GM20000 (cell line): ENCODE data around the gene TMEM94.

Experiments
- DNase-seq: peaks from one replicate; pipeline ENCODE4 v3.0.0; 2012; ENCODE audit warnings: low spot score
- TF ChIP-seq, protein P1 (sequence below): IDR thresholded peaks from 2 replicates; pipeline ENCODE4 v1.5.1; 2012; ENCODE audit warnings: mild to moderate bottlenecking, control low read depth; ENCODE audit errors: extremely low read depth, missing control alignments

The TMEM94 gene

DNA sequence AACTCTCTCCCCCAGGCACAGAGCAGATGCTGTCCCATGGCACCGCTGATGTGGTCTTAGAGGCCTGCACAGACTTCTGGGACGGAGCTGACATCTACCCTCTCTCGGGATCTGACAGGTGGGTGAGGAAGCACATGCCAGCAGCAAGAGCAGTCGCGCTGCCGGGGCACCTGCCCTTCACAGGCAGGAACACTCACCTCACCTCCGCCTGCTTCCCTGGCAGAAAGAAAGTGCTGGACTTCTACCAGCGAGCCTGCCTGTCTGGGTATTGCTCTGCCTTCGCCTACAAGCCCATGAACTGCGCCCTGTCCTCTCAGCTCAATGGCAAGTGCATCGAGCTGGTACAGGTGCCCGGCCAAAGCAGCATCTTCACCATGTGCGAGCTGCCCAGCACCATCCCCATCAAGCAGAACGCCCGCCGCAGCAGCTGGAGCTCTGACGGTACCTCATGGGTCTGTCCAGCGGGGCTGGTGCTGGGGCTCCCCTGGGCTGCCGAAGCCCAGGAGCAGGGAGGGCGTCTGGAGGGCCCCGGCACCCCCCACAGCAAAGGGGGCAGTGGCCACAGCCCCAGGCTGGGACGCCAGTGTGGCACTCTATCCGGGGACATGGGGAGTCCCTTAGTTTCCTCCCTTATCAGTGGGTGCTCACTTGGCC lies 37.2 kb downstream of the TMEM94 start:
- TF ChIP-seq, protein P1, sequence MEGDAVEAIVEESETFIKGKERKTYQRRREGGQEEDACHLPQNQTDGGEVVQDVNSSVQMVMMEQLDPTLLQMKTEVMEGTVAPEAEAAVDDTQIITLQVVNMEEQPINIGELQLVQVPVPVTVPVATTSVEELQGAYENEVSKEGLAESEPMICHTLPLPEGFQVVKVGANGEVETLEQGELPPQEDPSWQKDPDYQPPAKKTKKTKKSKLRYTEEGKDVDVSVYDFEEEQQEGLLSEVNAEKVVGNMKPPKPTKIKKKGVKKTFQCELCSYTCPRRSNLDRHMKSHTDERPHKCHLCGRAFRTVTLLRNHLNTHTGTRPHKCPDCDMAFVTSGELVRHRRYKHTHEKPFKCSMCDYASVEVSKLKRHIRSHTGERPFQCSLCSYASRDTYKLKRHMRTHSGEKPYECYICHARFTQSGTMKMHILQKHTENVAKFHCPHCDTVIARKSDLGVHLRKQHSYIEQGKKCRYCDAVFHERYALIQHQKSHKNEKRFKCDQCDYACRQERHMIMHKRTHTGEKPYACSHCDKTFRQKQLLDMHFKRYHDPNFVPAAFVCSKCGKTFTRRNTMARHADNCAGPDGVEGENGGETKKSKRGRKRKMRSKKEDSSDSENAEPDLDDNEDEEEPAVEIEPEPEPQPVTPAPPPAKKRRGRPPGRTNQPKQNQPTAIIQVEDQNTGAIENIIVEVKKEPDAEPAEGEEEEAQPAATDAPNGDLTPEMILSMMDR = no peak
- no peak for DNase-seq

DNA sequence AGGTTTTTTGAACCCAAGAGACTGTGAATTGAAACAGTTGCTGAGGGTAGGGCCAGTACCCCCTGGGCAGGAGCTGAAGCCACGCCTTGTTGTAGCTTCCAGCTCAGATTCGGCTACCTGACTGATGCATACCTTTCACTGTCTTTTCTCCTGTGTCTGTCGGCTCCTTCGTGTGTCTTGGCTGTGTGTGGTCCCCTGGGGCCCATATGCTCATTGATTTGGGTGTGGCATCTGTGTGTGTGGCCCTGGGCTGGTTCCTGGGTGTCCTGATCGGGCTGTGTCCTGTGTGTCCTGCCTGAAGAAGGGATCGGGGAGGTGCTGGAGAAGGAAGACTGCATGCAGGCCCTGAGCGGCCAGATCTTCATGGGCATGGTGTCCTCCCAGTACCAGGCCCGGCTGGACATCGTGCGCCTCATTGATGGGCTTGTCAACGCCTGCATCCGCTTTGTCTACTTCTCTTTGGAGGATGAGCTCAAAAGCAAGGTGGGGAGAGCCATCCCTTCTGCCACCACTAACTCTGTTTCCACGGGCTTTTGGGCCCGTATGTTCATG lies 38.0 kb downstream of the TMEM94 start:
- no peak for DNase-seq
- TF ChIP-seq, protein P1 = no peak

DNA sequence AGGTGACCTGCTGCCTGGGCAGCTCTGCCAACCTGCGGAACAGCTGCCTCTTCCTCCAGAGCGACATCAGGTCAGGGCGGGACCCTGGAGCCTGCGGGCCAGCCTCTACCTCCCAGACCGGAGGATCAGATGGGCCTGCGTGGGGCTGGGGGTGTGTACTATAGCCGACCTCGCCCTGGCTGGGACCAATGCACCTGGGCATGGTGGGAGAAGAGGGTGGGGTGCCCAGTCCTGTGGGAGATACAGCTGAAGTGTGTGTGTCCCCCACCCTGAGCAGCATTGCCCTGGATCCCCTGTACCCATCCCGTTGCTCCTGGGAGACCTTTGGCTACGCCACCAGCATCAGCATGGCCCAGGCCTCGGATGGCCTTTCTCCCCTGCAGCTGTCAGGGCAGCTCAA lies 39.6 kb downstream of the TMEM94 start:
- TF ChIP-seq, protein P1 = no peak

DNA sequence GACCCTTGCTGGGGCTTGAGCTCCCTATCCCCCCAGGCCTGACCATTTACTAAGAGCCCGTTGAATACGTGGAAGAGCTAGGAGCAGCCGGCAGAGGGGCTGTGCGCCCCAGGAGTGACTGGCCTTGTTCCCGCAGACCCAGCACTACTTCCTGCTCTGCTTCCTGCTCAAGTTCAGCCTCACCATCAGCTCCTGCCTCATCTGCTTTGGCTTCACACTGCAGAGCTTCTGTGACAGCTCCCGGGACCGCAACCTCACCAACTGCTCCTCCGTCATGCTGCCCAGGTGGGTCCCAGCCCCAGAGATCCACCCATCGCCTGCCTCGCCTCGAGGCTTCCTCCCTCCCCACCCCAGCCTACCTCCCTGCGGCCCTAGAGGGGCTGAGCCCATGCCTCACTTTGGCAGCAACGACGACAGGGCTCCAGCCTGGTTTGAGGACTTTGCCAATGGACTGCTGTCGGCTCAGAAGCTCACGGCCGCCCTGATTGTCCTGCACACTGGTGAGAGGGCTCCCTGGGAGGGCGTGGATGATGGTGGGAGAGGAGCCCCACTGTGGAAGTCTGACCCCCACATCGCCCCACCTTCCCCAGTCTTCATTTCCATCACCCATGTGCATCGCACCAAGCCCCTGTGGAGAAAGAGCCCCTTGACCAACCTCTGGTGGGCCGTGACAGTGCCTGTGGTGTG lies 41.7 kb downstream of the TMEM94 start:
- DNase-seq = no peak
- TF ChIP-seq, protein P1 = no peak

More for the DNA sequence above, 39.6 kb downstream of the TMEM94 start:
- DNase-seq = no peak

DNA sequence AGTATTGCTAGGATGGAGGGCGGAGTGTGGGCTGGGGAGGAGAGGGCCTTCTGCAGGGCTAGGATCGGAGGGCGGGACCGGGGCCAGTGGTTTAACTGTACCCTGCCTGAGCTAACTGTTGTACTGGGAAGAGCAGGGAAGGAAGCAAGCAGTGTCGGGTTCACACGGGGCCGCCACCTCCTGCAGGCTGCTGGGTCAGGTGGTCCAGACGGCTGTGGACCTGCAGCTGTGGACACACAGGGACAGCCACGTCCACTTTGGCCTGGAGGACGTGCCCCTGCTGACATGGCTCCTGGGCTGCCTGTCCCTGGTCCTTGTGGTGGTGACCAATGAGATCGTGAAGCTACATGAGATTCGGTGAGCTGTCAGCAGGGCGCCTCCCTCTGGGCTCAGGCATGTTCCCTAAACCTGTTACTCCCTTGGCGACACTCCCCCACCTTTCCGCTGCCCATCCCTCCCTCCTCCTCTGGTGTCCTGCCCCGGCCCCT lies 42.3 kb downstream of the TMEM94 start:
- DNase-seq = no peak
- TF ChIP-seq, protein P1 = no peak

DNA sequence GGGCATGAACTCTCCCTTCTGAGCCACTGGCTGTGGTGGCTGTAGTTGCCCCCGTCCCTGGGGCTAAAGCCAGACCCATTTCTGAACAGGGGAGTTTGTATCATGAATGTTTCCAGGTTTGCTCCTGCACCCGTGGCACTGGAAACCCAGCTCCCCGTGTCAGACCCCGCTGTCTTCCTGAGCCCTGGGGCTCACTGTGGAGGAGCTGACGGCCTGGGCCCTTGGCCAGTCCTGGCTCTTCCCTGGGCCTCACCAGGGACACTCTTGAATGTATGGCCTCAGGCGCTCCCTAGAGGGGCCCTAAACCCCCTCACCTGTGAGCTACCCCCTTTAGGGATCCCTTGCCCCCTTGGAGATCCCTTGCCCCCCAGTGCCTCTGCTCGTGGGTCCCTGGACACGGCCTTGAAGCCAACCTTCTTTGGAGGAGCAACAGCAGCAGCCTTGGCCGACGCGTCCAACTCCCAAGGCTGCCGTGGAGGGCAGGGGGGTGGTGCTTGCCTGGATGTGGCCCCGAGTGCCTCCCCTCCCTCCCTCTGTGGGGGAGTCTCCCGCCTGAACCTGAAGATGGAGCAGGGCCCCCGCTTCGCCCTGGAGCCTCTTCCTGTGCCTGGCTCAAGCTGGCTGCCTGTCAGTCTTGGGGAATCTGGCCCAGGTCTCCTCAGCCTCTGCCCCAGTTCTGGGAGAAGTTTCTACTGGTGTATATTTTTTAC lies 43.0 kb downstream of the TMEM94 start:
- TF ChIP-seq, protein P1 = no peak
- DNase-seq = no peak
